AG20443 (cell line): ENCODE data around the gene SACM1L.

Experiments
- DNase-seq: peaks from one replicate; pipeline ENCODE4 v3.0.0; 2012; ENCODE audit warnings: low spot score, mixed read lengths

The SACM1L gene

DNA sequence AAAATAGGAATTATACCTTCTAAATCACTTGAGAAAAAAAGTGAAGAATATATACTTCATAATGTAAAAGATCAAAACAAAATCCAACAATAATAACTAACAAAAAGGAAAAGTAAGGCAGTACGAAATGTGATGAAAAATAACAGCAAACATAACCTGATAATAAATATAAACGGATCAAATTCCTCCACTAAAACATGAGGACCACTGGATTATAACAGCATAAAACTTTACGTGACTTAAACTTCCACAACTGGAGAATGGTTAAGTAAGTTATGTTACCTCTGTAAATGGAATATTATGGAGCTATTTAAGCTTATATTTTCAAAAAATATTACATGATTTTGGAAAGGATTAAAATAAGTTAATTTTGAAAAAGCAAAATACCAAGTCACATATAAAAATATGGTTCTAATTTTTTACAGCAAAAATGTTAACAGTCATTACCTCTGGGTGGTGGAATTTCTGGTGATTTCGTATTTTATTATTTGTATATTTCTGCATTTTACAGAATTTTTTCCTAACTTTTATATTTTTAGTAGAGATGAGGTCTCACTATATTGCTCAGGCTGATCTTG, 100.1 kb downstream of the SACM1L start:
- no peak for DNase-seq

DNA sequence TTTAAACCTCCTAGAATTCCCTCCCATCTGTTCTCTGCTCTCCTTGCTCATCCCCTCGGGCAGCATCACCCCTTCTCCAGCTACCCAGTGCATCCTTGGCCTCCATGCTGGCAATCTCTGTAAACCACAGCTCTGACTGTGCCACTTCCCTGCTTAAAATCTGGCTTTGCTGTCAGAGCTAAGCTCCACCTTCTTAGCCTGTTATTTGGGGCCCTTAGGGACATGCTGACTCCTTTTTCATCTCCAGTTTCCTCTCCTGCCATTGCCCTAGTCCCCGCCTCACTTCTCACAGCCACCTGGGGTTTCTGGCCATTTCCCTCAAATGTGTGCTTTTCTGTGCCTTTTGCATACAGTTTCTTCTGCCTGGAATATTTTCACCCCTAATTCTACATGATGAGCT, 101.4 kb downstream of the SACM1L start:
- no peak for DNase-seq

DNA sequence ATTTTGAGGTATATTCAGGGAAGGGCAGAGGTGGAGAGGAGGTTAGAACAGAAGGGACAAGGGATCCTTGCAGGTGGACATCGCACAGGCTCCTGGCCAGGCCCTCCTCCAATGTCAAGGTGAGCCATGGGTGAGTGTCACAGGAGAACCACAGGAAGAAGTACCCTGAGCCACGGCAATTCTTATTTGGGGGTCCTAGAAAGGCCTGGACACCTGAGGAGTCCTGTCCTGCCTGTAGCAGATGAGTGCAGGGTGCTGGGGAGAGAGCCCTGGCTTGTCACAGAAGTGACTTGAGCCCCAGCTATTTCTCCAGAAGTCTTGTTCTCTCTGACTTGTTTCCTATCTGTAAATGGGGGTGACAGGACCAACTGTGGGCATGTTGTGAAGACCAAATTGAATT, 102.8 kb downstream of the SACM1L start:
- DNase-seq, result no peak

DNA sequence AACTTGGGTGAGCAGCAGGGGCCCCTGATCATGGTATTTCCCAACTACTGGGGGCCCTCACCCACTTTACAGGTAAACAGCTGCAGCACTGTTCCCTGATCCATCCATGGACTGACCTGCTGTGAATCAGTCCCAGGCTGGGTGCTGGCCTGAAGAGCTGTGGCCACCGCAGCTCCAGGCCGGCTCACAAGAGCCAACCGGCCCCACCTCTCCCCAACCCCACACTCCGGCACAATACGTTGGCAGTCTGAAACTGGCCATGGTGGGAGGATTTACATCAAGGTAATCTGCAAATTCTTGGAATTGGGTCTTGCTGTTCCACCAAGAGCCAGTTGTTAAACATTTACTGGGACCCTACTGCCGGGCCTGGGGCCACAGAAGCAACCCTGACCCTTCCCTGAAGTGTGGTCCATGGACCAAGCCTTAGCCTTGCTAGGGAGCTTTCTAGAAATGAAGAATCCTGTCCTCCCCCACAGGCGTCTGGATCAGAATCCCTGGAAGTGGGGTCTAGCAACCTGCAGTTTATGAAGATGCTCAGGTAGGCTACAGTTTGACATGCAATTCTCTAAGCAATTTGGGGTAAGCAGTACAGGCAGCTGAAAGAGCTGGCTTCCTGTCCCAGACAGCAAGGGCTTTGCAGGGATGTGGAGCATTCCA, 103.4 kb downstream of the SACM1L start:
- DNase-seq, result no peak

DNA sequence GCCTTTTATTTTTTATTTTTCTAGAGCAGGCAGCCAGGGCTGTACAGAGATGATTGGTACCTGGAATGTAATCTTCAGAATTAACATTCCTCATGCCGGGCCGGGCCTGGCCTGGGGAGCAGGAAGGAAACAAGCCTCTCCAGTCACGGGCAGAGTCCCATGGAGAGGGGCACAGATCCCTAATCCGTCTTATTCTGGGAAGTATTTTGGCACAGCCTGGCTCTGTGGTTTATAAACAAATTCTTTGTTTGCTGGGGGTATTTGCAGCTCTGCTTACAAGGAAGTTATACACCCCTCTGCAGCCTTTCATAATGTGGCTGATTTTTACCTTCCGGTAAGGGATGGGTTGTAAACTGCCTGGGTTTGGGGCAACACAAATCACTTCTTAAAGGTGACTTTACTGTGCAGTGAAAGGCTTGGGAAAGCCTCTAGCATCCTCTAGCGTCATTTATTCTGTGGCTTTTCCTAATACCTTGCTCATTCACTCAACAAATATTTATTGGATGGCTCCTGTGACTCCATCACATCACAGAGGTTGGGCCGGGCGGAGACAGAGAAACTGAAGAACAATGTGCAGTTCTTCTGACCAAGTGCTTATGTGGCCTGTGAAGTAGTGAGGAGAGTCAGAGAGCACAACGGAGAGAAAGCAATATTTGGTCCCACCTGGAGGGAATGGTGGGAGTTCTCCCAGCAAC, 104.4 kb downstream of the SACM1L start:
- no peak for DNase-seq

DNA sequence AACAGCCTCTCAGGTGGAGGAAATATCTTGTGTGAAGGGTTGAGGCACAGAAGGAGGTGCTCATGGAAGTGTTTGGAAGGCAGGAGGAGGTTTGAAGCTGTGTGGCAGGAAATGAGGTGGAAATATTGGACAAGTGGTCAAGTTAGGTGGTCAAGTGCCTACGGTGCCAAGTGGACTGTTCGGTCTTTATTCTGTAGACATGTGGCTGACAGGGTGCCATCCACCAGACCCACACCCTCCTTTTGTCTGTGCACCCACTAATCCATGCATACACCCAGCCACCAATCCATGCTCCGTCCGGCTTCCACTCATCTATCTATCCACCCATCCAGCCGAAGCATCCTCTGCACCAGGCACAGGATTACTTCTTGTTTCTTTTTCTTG, 105.0 kb downstream of the SACM1L start:
- DNase-seq, result no peak

DNA sequence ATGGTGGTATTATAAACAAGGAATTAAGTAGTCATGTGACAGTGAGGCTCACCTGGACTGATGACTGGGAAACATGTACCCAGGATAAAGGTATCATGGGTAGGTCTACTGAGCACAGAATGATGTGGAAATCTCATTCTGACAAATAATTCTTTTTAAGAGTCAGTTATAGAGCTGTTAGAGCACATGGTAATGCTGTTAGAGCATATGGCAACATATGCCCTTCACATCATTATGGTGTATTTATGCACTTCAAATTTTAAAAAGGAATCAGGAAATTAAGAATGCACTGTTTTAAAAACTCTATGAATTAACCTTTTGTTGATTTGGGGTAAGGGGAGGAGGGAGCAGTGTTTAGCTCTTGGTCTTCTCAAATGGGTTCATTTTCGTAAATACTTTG, 105.5 kb downstream of the SACM1L start:
- DNase-seq, result no peak
